Measurements from ENCODE around the gene INPP5B. TPM values are rescaled to one million over a fixed set of nuclear protein-coding genes. Genes with fewer than 3 reads are reported as not detected.
"Not testable (repeated sequence)": the region's sequence is repeated elsewhere in the genome, so short reads cannot be mapped to it uniquely, and the experiment has no call there.

Gene INPP5B
- total RNA-seq, 1 experiment from 2014 or later = 21.5 TPM

GRCh38 chr1:37974567-37974966, 27.7 kb upstream of the INPP5B start:
- BruUV-seq (replicated peaks) = no TSS peak
- no peak overlapping the region for H3K4me3 Mint-ChIP-seq (ENCODE audit: low read depth, unreplicated experiment)
- no peak for DNase-seq
- H3K36me3 Mint-ChIP-seq (ENCODE audit: insufficient read depth, unreplicated experiment) = peaks cover 55% of the 10 kb centered on the region
- CTCF ChIA-PET = no interaction called here
- H3K4me1 Mint-ChIP-seq (ENCODE audit: low read depth, unreplicated experiment) = no peaks in the 10 kb centered on the region
- no peak for TF ChIP-seq CTCF (IDR thresholded peaks at IDR 0.05; ENCODE audit: unreplicated experiment)
- no peak overlapping the region for H3K27ac Mint-ChIP-seq (ENCODE audit: unreplicated experiment)
- H3K9me3 Mint-ChIP-seq (ENCODE audit: low read depth, unreplicated experiment) = no peaks in the 10 kb centered on the region
- H3K27me3 Mint-ChIP-seq (ENCODE audit: unreplicated experiment) = no peaks in the 10 kb centered on the region
- intact Hi-C loops (cut with micrococcal nuclease; ENCODE audit: unreplicated experiment) = no loop called here

- CTCF ChIA-PET; H3K4me3 Mint-ChIP-seq (ENCODE audit: low read depth, unreplicated experiment); DNase-seq; H3K9me3 Mint-ChIP-seq (ENCODE audit: low read depth, unreplicated experiment); H3K27ac Mint-ChIP-seq (ENCODE audit: unreplicated experiment); H3K27me3 Mint-ChIP-seq (ENCODE audit: unreplicated experiment); H3K4me1 Mint-ChIP-seq (ENCODE audit: low read depth, unreplicated experiment); intact Hi-C loops (cut with micrococcal nuclease; ENCODE audit: unreplicated experiment); BruUV-seq (replicated peaks): not testable (repeated sequence)
- peaks cover 55% of the 10 kb centered on the region for H3K36me3 Mint-ChIP-seq (ENCODE audit: insufficient read depth, unreplicated experiment)
Observed at GRCh38 chr1:37973684-37974083, 26.8 kb upstream of the INPP5B start.

- CTCF ChIA-PET = no interaction called here
- Mint-ChIP-seq H3K9me3 (ENCODE audit: low read depth, unreplicated experiment) (no peaks in the 10 kb centered on the region), H3K27me3 (ENCODE audit: unreplicated experiment) (no peaks in the 10 kb centered on the region), H3K4me3 (ENCODE audit: low read depth, unreplicated experiment) (no peak overlapping the region), H3K27ac (ENCODE audit: unreplicated experiment) (no peak overlapping the region), H3K36me3 (ENCODE audit: insufficient read depth, unreplicated experiment) (peaks cover 45% of the 10 kb centered on the region), H3K4me1 (ENCODE audit: low read depth, unreplicated experiment) (no peaks in the 10 kb centered on the region)
- intact Hi-C loops (cut with micrococcal nuclease; ENCODE audit: unreplicated experiment) = no loop called here
- DNase-seq = no peak
- BruUV-seq (replicated peaks) = no TSS peak
- TF ChIP-seq CTCF (IDR thresholded peaks at IDR 0.05; ENCODE audit: unreplicated experiment) = no peak
Observed at GRCh38 chr1:37965301-37965700, 18.4 kb upstream of the INPP5B start.

- intact Hi-C loops (cut with micrococcal nuclease; ENCODE audit: unreplicated experiment); BruUV-seq (replicated peaks); H3K4me3 Mint-ChIP-seq (ENCODE audit: low read depth, unreplicated experiment); DNase-seq; H3K4me1 Mint-ChIP-seq (ENCODE audit: low read depth, unreplicated experiment); H3K27me3 Mint-ChIP-seq (ENCODE audit: unreplicated experiment); H3K27ac Mint-ChIP-seq (ENCODE audit: unreplicated experiment); H3K9me3 Mint-ChIP-seq (ENCODE audit: low read depth, unreplicated experiment); CTCF ChIA-PET: not testable (repeated sequence)
- peaks cover 56% of the 10 kb centered on the region for H3K36me3 Mint-ChIP-seq (ENCODE audit: insufficient read depth, unreplicated experiment)
Observed at GRCh38 chr1:37964106-37964505, 17.3 kb upstream of the INPP5B start.

- Mint-ChIP-seq H3K4me3 (ENCODE audit: low read depth, unreplicated experiment) (no peak overlapping the region), H3K9me3 (ENCODE audit: low read depth, unreplicated experiment) (no peaks in the 10 kb centered on the region), H3K4me1 (ENCODE audit: low read depth, unreplicated experiment) (no peaks in the 10 kb centered on the region), H3K27me3 (ENCODE audit: unreplicated experiment) (no peaks in the 10 kb centered on the region), H3K36me3 (ENCODE audit: insufficient read depth, unreplicated experiment) (peaks cover 54% of the 10 kb centered on the region), H3K27ac (ENCODE audit: unreplicated experiment) (no peak overlapping the region)
- intact Hi-C loops (cut with micrococcal nuclease; ENCODE audit: unreplicated experiment) = no loop called here
- BruUV-seq (replicated peaks) = no TSS peak
- no peak for TF ChIP-seq CTCF (IDR thresholded peaks at IDR 0.05; ENCODE audit: unreplicated experiment)
- CTCF ChIA-PET = no interaction called here
- DNase-seq = no peak
Observed at GRCh38 chr1:37958690-37959089, 11.8 kb upstream of the INPP5B start.

All from Calu3 (cell line).